Cardiac ventricle fibroblast (primary cell): Measurements from ENCODE around the gene GAGE12G. TPM values are rescaled to one million over a fixed set of nuclear protein-coding genes. Genes with fewer than 3 reads are reported as not detected.

Experiments
- total RNA-seq: library from RNA; depleted of rRNA; stranded (reverse); fragments of >200 nt; gene quantifications from 2 replicates; pipeline ENCODE4 v1.2.3, GENCODE V29; 2015

GAGE12G gene
- total RNA-seq = not detected in 2 replicates

GRCh38 chrX:49570100-49570499 is at the start of gene GAGE12G:
GAGE12G (plus strand) TSS chrX:49570400; CDS start chrX:49571555, 1,155 bp downstream.

GRCh38 chrX:49531877-49532276 is 38.3 kb upstream of the GAGE12G start, which contains the start of gene GAGE12C:
GAGE12C (plus strand) TSS chrX:49532177; CDS start chrX:49533332, 1,155 bp downstream.

GRCh38 chrX:49541433-49541832 is 28.8 kb upstream of the GAGE12G start, which contains the start of gene GAGE12D:
GAGE12D (plus strand) TSS chrX:49541733; CDS start chrX:49542888, 1,155 bp downstream.

GRCh38 chrX:49550989-49551388 is 19.2 kb upstream of the GAGE12G start, which contains the start of gene GAGE12E:
GAGE12E (plus strand) TSS chrX:49551289; CDS start chrX:49552444, 1,155 bp downstream.

GRCh38 chrX:49560542-49560941 is 9.7 kb upstream of the GAGE12G start, which contains the start of gene GAGE12F:
GAGE12F (plus strand) TSS chrX:49560842; CDS start chrX:49561997, 1,155 bp downstream.

GRCh38 chrX:49579649-49580048 is 9.4 kb downstream of the GAGE12G start, which contains the start of gene GAGE12H:
GAGE12H (plus strand) TSS chrX:49579949; CDS start chrX:49581104, 1,155 bp downstream.

GRCh38 chrX:49589196-49589595 is 19.0 kb downstream of the GAGE12G start, which contains the start of gene GAGE2A:
GAGE2A (plus strand) TSS chrX:49589496; CDS start chrX:49590651, 1,155 bp downstream.

GRCh38 chrX:49598720-49599119 is 28.5 kb downstream of the GAGE12G start, which contains the start of gene GAGE1:
GAGE1 (plus strand) TSS chrX:49599020; CDS start chrX:49600175, 1,155 bp downstream.

Other genes starting within 250 kb of the GAGE12G start
- not detected in 2 replicates for gene GAGE12J, start 248.4 kb upstream of the GAGE12G start, total RNA-seq
- not detected in 2 replicates for gene GAGE13, start 238.8 kb upstream of the GAGE12G start, total RNA-seq
- not detected in 2 replicates for gene GAGE12C, start 38.2 kb upstream of the GAGE12G start, total RNA-seq
- not detected in 2 replicates for gene GAGE12D, start 28.7 kb upstream of the GAGE12G start, total RNA-seq
- gene GAGE12E, start 19.1 kb upstream of the GAGE12G start, total RNA-seq = not detected in 2 replicates
- not detected in 2 replicates for gene GAGE12F, start 9.6 kb upstream of the GAGE12G start, total RNA-seq
- not detected in 2 replicates for gene GAGE12H, start 9.5 kb downstream of the GAGE12G start, total RNA-seq
- not detected in 2 replicates for gene GAGE2A, start 19.1 kb downstream of the GAGE12G start, total RNA-seq
- gene GAGE1, start 28.6 kb downstream of the GAGE12G start, total RNA-seq = not detected in 2 replicates
- not detected in 2 replicates for gene PAGE1, start 125.6 kb downstream of the GAGE12G start, total RNA-seq